ENCODE data around the gene ANKRD63. TPM values are rescaled to one million over a fixed set of nuclear protein-coding genes. Genes with fewer than 3 reads are reported as not detected.

Gene ANKRD63
- total and polyA plus RNA-seq, 2 of the 13 experiments (the other 11 are each of a cell fraction or from before 2014, with no cell fraction given), result not detected

GRCh38 chr15:40242213-40242599 lies 40.7 kb downstream of the ANKRD63 start:
- H3K79me2 ChIP-seq (ENCODE audit: insufficient read depth, low read length), result no peaks in the 10 kb centered on the region
- TF ChIP-seq SKI (IDR thresholded peaks at IDR 0.05; ENCODE audit: partially characterized antibody), result no peak
- TF ChIP-seq IRF9 (CRISPR knock-in tag; IDR thresholded peaks at IDR 0.05; ENCODE audit: borderline replicate concordance), result no peak
- TF ChIP-seq PAX8 (CRISPR knock-in tag; IDR thresholded peaks at IDR 0.05; ENCODE audit: borderline replicate concordance), result no peak
- TF ChIP-seq ZNF281 (CRISPR knock-in tag; IDR thresholded peaks at IDR 0.05; ENCODE audit: borderline replicate concordance), result no peak
- TF ChIP-seq SIN3A (IDR thresholded peaks at IDR 0.05; ENCODE audit: borderline replicate concordance, low read depth, low read length), result no peak
- TF ChIP-seq MAFK (conservative IDR thresholded peaks at IDR 0.05 in 1 of 2, IDR thresholded peaks at IDR 0.05 in 1 of 2; ENCODE audit: low read length in 2 of 2), result no peak
- no peak overlapping the region for H3K4me2 ChIP-seq (ENCODE audit: low read depth, low read length)
- no peak for DNase-seq (ENCODE audit: low spot score)
- no peaks in the 10 kb centered on the region for H3K36me3 ChIP-seq (replicated peaks in 1 of 2; ENCODE audit: control insufficient read depth in 1 of 2, insufficient read depth in 2 of 2, low read length in 2 of 2)
- no TSS peak for BruUV-seq (replicated peaks)
- ChIA-PET CTCF (ENCODE audit: low intra/inter-chr PET ratio, low total read pairs) (no interaction called here), POLR2A (no interaction called here)
- H4K20me1 ChIP-seq (ENCODE audit: insufficient read depth, low read length), result no peaks in the 10 kb centered on the region
- H3K27ac ChIP-seq (ENCODE audit: extremely low read length, insufficient read depth, low read length), result no peak overlapping the region
- no peak for ATAC-seq
- no peak overlapping the region for H3K9ac ChIP-seq (ENCODE audit: insufficient read depth, low read depth, low read length)
- no peak for FAIRE-seq
- in situ Hi-C loops (cut with HindIII; ENCODE audit: extremely low pct_ligation_motif_present, low pct_unique_long_range_greater_than_20kb) (no loop called here), intact Hi-C loops (cut with micrococcal nuclease; ENCODE audit: unreplicated experiment) (no loop called here)
- WGBS (ENCODE audit: low lambda C conversion rate), result 48% methylated on average over 4 of the region's 10 CpGs
- H2AFZ ChIP-seq (ENCODE audit: low read length), result no peak overlapping the region
- H3K27me3 ChIP-seq (ENCODE audit: control insufficient read depth in 1 of 2, insufficient read depth in 2 of 2, low read length in 2 of 2), result peaks cover 9 to 58% of the 10 kb centered on the region in 2 experiments; a peak in 4 of 5 replicates
- no peak overlapping the region for H3K4me3 ChIP-seq (replicated peaks in 1 of 3; ENCODE audit: insufficient read depth in 1 of 3, low read depth in 2 of 3, low read length in 3 of 3)
- H3K9me3 ChIP-seq (ENCODE audit: low read length), result no peaks in the 10 kb centered on the region
- peaks cover 35% of the 10 kb centered on the region for H3K4me1 ChIP-seq (ENCODE audit: insufficient read depth, low read length)
